ENCODE results near the gene RSF1.

RSF1 gene

DNA sequence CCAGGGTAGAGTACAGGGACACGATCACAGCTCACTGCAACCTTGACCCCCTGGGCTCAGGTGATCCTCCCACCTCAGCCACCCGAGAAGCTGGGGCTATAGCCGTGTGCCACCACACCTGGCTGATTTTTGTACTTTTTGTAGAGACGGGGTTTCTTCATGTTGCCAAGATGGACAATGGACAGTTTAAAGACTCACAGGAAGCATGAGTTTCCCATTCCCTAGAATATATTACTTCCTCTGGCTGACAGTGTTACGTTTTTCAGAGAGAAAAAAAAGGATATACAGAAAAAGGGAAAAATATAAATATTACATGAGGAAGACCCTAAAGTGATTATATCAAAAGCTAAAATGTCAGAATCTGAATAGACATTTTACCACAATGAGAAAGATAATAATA lies 72.3 kb downstream of the RSF1 start:
- no peak for DNase-seq (ENCODE audit: low read depth, low spot score)

DNA sequence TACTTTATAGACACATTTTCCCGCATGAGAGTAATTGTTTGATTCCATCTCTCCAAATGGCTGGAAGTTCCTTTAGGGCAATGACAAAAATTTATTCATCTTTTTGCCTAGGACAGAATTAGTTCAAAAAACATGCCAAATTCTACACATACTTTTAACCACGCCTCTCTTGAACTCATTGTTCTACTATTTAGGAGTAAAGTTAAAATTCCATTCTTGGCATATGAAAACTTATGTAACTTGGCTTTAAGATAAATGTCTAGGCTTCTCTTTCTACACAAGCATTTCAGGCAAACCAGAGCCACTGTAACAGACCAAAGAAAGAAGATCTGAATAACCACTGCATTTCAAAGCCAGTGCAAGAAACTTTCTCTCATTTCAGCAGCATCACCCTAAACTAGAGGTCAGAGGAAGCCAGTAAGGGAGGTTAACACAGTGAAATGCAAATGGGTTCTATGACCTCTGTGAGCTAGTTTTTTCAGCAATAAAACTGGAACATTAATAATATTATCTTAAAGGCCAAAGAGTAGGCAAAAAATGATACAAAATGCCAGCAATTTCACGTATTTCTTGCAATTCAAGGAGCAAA lies 73.0 kb downstream of the RSF1 start:
- DNase-seq (ENCODE audit: low read depth, low spot score): no peak

DNA sequence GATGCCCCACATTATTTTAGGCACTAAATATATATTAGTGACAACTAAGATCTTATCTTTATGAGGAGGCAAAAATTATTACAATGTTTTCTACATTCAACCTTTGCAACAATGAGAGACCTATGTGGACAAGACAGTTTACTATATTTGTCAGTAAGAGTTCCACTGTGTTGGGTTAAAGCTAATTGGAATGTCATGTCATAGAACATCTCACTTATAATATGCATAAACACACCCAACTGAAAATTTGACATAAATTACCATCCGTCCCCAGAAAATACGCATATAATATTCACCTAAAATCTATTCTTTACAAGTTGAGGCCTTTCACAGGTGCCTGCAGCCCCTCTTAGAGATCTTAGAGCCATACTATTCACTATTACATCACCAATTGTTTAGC lies 84.0 kb downstream of the RSF1 start:
- DNase-seq (ENCODE audit: low read depth, low spot score): no peak

DNA sequence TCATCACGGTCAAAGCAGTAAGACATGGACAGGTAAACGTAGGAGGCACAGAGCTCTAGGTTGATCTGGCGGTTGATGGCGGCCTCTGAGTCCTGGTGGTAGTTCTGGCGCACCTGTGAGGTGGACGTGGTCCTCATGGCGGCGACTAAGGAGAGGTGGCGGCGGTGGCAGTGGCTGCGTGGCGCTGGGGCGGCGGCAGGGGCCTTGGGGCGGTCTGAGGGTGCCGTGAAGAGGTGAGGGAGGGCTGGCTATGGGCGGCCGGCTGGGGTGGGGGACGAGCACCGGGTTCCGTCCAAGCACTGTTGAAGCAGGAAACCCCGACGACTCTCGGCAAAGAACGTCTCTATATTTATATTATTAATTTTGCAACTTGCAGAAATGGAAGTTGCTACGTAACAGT lies 85.6 kb downstream of the RSF1 start:
- DNase-seq (ENCODE audit: low read depth, low spot score): no peak

DNA sequence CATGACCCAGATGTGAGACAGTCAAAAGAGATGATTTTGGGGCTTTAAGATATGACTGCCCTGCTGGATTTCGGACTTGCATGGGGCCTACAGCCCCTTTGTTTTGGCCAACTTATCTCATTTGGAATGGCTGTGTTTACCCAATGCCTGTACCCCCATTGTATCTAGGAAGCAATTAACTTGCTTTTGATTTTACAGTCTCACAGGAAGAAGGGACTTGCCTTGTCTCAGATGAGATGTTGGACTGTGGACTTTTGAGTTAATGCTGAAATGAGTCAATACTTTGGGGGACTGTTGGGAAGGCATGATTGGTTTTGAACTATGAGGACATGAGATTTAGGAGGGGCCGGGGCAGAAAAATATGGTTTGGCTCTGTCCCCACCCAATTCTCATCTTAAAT lies 88.4 kb downstream of the RSF1 start:
- no peak for DNase-seq (ENCODE audit: low read depth, low spot score)

- DNase-seq (ENCODE audit: low read depth, low spot score): no peak
These were observed 89.7 kb downstream of the RSF1 start for GRCh38 chr11:77730789-77731188.

DNA sequence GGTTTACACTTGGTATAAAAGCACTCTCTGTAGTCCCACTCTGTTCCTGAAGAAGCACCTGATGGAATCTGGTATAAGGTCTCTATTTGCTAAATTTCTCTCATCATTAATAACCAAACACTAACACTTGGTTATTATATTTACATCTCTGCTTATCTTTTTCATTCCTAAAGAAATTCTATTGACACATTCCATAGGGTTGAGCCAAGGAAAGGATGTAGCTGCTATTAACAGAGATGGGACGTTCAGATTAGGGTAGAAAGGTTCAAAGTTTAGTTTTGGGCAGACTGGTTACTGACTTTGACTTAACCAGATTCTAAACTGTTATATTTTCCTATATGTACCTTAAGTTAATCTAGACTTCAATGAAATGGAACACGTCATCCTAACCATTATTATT lies 91.5 kb downstream of the RSF1 start:
- no peak for DNase-seq (ENCODE audit: low read depth, low spot score)

DNA sequence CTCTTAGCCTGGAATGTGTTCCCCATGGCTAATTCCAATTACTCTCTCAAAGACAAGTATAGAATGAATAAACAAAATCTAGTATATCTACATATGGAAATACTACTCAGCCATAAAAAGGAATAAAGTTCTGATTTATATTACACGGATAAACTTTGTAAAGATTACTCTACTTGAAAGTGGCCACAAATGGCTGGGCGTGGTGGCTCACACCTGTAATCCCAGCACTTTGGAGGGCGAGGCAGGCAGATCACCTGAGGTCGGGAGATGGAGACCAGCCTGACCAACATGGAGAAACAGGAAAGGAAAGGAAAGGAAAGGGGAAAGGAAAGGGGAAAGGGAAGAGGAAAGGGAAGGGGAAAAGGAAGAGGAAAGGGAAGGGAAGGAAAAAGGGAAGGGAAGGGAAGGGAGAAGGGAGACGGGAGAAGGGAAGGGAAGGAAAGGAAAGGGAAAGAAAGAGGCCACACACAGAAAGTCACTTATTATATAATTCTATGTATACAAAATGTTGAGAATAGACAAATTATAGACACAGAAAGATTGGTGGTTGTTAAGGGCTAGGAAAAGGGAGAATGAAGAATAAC lies 92.2 kb downstream of the RSF1 start:
- no peak for DNase-seq (ENCODE audit: low read depth, low spot score)

- DNase-seq (ENCODE audit: low read depth, low spot score): no peak
These were observed 94.0 kb downstream of the RSF1 start for GRCh38 chr11:77726524-77726923.

GRCh38 chr11:77725433-77725832 lies 95.1 kb downstream of the RSF1 start:
- DNase-seq (ENCODE audit: low read depth, low spot score): no peak

GRCh38 chr11:77724636-77725035 lies 95.9 kb downstream of the RSF1 start:
- DNase-seq (ENCODE audit: low read depth, low spot score): no peak

- no peak for DNase-seq (ENCODE audit: low read depth, low spot score)
These were observed 97.5 kb downstream of the RSF1 start for GRCh38 chr11:77723024-77723423.

DNA sequence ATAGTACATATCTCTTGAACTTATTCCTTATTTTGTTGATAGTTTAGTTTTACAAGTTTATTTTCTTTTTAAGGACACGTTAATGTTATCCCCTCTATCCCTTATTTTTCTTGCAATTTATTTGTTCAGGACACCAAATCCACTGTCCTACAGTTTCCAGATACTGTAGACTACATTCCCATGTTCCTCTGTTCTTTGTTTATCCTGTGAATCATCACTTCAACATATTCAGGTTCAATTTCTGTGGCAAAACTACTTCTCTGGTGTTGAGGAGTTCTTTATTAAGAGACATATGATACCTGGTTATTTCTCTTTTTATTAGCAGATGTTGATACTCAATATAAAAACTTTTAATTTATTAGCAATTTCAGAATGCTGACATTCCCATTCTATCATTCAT lies 110.2 kb downstream of the RSF1 start:
- DNase-seq (ENCODE audit: low read depth, low spot score): no peak

DNA sequence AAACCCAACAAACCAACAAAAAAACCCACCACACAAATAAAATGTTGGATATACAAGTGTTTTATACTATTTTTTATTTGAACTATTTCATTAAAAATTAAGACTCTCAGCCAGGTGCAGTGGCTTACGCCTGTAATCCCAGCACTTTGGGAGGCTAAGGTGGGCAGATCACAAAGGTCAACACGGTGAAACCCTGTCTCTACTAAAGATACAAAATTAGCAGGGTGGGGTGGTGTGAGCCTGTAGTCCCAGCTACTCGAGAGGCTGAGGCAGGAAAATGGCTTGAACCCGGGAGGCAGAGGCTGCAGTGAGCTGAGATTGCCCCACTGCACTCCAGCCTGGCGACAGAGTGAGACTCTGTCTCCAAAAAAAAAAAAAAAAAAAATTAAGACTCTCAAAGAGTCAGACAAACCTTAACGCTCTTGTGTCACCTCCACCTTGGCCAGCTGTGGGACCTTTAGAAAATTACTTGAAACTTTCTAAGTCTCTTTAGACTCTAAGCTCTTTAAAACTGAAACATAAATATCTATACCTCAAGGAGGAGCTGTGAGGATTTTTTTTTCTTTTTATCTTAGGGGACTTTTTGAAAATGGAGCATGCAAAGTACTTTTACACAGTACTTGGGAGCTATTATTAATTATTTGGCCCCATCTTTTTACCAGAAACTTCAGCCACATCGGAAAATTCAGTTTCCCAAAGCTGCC lies 114.5 kb downstream of the RSF1 start:
- DNase-seq (ENCODE audit: low read depth, low spot score): no peak

GRCh38 chr11:77705195-77705875 lies 115.2 kb downstream of the RSF1 start:
- no peak for DNase-seq (ENCODE audit: low read depth, low spot score)

DNA sequence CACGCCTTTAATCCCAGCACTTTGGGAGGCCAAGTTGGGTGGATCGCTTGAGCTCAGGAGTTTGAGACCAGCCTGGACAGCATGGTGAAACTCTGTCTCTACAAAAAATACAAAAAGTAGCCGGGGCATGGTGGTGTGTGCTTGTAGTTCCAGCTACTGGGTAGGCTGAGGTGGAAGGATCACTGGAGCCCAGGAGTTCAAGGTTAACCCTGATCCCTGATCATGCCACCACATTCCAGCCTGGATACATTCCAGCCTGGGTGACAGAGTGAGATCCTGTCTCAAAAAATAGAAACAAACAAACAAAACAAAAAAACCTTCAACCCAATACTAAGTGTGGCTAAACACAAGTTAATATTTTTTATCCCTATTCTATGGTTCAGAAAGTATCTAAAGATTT lies 116.5 kb downstream of the RSF1 start:
- DNase-seq (ENCODE audit: low read depth, low spot score): no peak

DNA sequence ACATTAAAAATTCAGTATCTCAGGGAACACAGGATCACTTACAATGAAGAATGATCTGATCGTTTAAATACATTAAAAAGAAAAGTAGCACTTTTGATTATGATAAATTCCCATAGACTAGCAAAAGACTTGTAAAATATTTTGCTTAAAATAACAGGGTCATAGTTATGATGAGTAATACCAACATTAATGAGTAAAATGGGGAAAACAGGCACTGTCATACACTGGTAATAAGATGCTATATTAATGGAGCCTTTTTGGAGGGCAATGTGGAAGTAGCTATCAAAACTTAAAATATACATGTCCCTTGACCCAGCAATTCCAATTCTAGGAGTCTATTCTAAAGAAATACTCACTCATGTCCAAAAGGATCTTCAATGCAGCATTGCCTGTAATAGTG lies 121.1 kb downstream of the RSF1 start:
- DNase-seq (ENCODE audit: low read depth, low spot score): no peak

DNA sequence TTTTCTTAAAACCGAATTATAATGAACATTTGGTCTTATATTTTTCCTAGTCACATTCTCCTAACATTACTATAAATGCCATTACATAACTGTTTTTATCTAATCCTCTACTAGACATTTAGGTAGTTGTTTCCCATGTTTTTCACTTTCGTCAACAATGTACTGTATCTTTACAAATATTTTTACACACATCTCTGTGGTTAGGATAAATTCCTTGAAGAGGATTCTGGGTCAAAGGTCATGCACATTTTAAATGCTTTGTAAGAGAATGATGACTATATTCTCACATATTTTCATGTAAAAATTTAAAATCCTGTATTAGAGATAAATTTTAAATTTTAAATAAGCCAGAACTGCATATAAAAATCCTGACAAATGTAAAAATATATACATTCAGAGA lies 121.6 kb downstream of the RSF1 start:
- DNase-seq (ENCODE audit: low read depth, low spot score): no peak

DNA sequence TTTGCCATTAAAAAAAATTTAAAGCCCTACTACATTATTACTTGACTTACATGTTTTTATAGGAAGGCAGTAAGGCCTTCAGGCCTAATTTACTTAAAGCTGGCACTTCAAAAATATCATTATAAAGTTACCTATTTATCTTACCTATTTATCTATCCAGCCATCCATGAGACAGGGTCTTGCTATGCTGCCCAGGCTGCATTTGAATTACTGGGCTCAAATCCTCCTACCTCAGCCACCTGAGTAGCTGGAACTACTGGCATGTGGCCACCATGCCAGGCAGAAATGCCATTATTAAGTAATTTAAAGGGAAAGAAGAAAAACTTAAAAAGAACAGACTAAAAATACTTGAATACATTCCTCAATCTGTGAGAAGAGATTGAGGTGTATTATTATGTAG lies 122.7 kb downstream of the RSF1 start:
- no peak for DNase-seq (ENCODE audit: low read depth, low spot score)

GRCh38 chr11:77695417-77695816 lies 125.1 kb downstream of the RSF1 start:
- no peak for DNase-seq (ENCODE audit: low read depth, low spot score)

- no peak for DNase-seq (ENCODE audit: low read depth, low spot score)
These were observed 129.9 kb downstream of the RSF1 start for GRCh38 chr11:77690649-77691048.

DNA sequence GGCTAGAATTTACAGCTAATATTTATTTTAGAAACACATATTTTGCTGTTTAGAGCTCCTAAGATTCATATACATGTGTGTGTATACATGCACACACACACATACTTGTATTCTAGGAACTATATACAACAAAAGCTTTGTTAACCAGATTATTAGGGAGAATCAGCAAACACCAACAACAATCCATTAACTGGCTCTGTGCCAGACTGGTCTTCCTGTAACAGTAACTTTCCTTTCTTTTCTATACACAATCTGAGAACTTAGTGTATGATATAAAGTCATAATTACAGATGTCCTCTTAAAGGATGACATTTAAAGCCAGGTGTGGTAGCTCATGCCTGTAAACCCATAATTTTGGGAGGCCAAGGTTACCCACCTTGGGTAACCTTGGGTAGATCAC lies 133.4 kb downstream of the RSF1 start:
- DNase-seq (ENCODE audit: low read depth, low spot score): no peak

DNA sequence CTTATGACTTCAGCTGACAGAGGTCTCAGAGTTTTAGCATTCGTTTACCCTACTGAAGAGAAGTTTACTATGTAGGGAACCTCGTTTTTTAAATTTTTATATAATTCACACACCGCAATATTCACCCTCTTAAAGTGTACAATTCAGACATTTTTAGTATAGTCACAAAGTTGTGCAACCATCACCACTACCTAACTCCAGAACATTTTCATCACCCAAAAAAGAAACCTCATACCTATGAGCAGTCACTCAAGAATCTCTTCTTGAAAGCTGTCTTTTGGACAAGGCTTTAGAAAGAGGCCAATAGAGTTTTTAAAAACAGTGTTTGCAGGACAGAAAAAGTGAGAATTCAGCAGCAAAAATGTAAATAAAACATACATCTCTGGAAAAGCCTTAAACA lies 143.4 kb downstream of the RSF1 start:
- no peak for DNase-seq (ENCODE audit: low read depth, low spot score)

All from activated naive CD8-positive, alpha-beta T cell treated with anti-CD3 and anti-CD28 coated beads, Interleukin-2, amount 50 U/mL, for 16 hours (primary cell).